A549 (cell line): ENCODE results near the gene PIAS4. TPM values are rescaled to one million over a fixed set of nuclear protein-coding genes. Genes with fewer than 3 reads are reported as not detected.

Experiments used
- ATAC-seq, 2 experiments: fragments of 200-7000 bp in 1 of 2; fragments of >200 bp in 1 of 2; cut with Nextera tagmentation in 1 of 2; cut with Tn5 transposase in 1 of 2; 3 replicates each; pipeline versions ENCODE4 v1.8.0 to v1.9.1; 2018 to 2020; ENCODE audit warnings: mild to moderate bottlenecking in 1 of 2, moderate library complexity in 1 of 2
- CTCF ChIA-PET: fragments of 300-600 bp; sonication (Branson Sonifier 250); formaldehyde crosslinking; extraction: SDS; loops from one replicate; lab custom pipeline; 2021; ENCODE audit warnings: antibody characterized with exemption, inconsistent platforms; lab: Yijun Ruan, JAX
- POLR2A ChIA-PET: fragments of 350-600 bp; formaldehyde crosslinking; extraction: SDS; loops from one replicate; lab custom pipeline; 2021; ENCODE audit warnings: antibody characterized with exemption, inconsistent platforms; lab: Yijun Ruan, JAX
- DNase-seq, 2 experiments: peaks; one replicate each; pipeline versions ENCODE4 v3.0.0 to v3.0.0-alpha.2; 2011 to 2016; ENCODE audit warnings: low read depth in 1 of 2, low spot score in 1 of 2
- FAIRE-seq: peaks from 2 replicates; lab custom pipeline; 2011; peaks lifted over from hg19 to GRCh38; lab: Jason Lieb, UNC
- H3K27ac ChIP-seq, 2 experiments: fragments of >200 bp; sonication (Bioruptor Twin); formaldehyde crosslinking; 3 replicates each; pipeline ENCODE4 v1.5.1; 2016 to 2017
- H3K4me1 ChIP-seq: fragments of >200 bp; sonication (Bioruptor Twin); formaldehyde crosslinking; 3 replicates; pipeline ENCODE4 v1.6.1; 2016
- H3K4me2 ChIP-seq: fragments of >200 bp; sonication (Bioruptor Twin); formaldehyde crosslinking; 3 replicates; pipeline ENCODE4 v1.6.1; 2016
- H3K4me3 ChIP-seq: fragments of >200 bp; sonication (Bioruptor Twin); formaldehyde crosslinking; 3 replicates; pipeline ENCODE4 v1.5.1; 2016
- H3K9me3 ChIP-seq: fragments of >200 bp; sonication (Bioruptor Twin); formaldehyde crosslinking; 3 replicates; pipeline ENCODE4 v1.6.1; 2016
- BHLHE40 ChIP-seq: IDR thresholded peaks from 2 replicates; pipeline ENCODE4 v1.6.1; 2012; ENCODE audit warnings: low read depth, low read length, inconsistent platforms
- CEBPB ChIP-seq, 2 experiments: fragments of >200 bp in 1 of 2; sonication (Bioruptor Twin) in 1 of 2; formaldehyde crosslinking in 1 of 2; IDR thresholded peaks; 2 replicates each; pipeline ENCODE4 v1.6.1; 2012 to 2016
- EHF ChIP-seq: fragments of 250-450 bp; sonication (Bioruptor Pico); IDR thresholded peaks from 2 replicates; pipeline ENCODE4 v1.5.0; 2020; ENCODE audit warnings: mild to moderate bottlenecking
- FOSB ChIP-seq: fragments of 250-450 bp; sonication (Bioruptor Pico); IDR thresholded peaks from 2 replicates; pipeline ENCODE4 v1.5.0; 2020; ENCODE audit warnings: mild to moderate bottlenecking, moderate library complexity
- FOSL2 ChIP-seq, 2 experiments: fragments of 450-650 bp in 1 of 2; fragments of >200 bp in 1 of 2; sonication (Bioruptor Twin) in 1 of 2; formaldehyde crosslinking; IDR thresholded peaks; 2 replicates each; pipeline versions ENCODE4 v1.5.0 to v1.6.1; 2016 to 2020; ENCODE audit warnings: mild to moderate bottlenecking in 1 of 2, moderate library complexity in 1 of 2
- FOXS1 ChIP-seq: fragments of 250-450 bp; sonication (Bioruptor Pico); IDR thresholded peaks from 2 replicates; pipeline ENCODE4 v1.5.0; 2020; ENCODE audit warnings: mild to moderate bottlenecking, moderate library complexity
- JUNB ChIP-seq: fragments of >200 bp; sonication (Bioruptor Twin); formaldehyde crosslinking; IDR thresholded peaks from 2 replicates; pipeline ENCODE4 v1.6.1; 2016
- NFE2L2 ChIP-seq: fragments of 150-350 bp; conservative IDR thresholded peaks from 2 replicates; pipeline ENCODE4 v1.6.1; 2014; ENCODE audit warnings: low read length
- NR3C1 ChIP-seq: fragments of >200 bp; sonication (Bioruptor Twin); formaldehyde crosslinking; IDR thresholded peaks from 3 replicates; pipeline ENCODE4 v1.6.1; 2017
- POLR2A ChIP-seq: IDR thresholded peaks from 2 replicates; pipeline ENCODE4 v1.6.1; 2012; ENCODE audit warnings: mild to moderate bottlenecking, low read length
- RCOR1 ChIP-seq: fragments of 150-350 bp; IDR thresholded peaks from 2 replicates; pipeline ENCODE4 v1.6.1; 2014; ENCODE audit warnings: antibody characterized with exemption, low read length, low read depth
- RNF2 ChIP-seq: fragments of 200-600 bp; sonication (generic); IDR thresholded peaks from 2 replicates; pipeline ENCODE4 v1.6.1; 2016; ENCODE audit warnings: low read depth, mild to moderate bottlenecking, antibody characterized with exemption, moderate library complexity, borderline replicate concordance
- SMC3 ChIP-seq: fragments of >200 bp; sonication (Bioruptor Twin); formaldehyde crosslinking; IDR thresholded peaks from 3 replicates; pipeline ENCODE4 v1.6.1; 2018; ENCODE audit warnings: inconsistent platforms
- TP53 ChIP-seq: fragments of 250-450 bp; sonication (Bioruptor Pico); IDR thresholded peaks from 2 replicates; pipeline ENCODE4 v1.5.0; 2021; ENCODE audit warnings: mild to moderate bottlenecking, moderate library complexity
- ZNF302 ChIP-seq: fragments of 250-450 bp; sonication (Bioruptor Pico); IDR thresholded peaks from 2 replicates; pipeline ENCODE4 v1.9.0; 2021; ENCODE audit warnings: inconsistent platforms, mild to moderate bottlenecking, moderate library complexity
- WGBS: methylation state at CpG from one replicate; pipeline ENCODE4 v1.1.6; 2017; ENCODE audit errors: missing lambda C conversion rate; 5-methylcytosine and 5-hydroxymethylcytosine counted together
- polyA plus RNA-seq, 4 experiments: library from polyadenylated mRNA; depleted of rRNA in 3 of 4; stranded (reverse); fragments of >200 nt; fragmentation: RNase III in 1 of 4; extraction: RNeasy Plus Mini Kit Qiagen cat#74134 plus additional on column Dnase treatment in 1 of 4; gene quantifications; 2 replicates in 3 of 4; 3 replicates in 1 of 4; pipeline ENCODE4 v1.2.3, GENCODE V29; 2011 to 2017
- TF ChIP-seq, protein P1 (sequence below): IDR thresholded peaks from 2 replicates; pipeline ENCODE4 v1.6.1; 2012; ENCODE audit warnings: low read depth, borderline replicate concordance
- TF ChIP-seq, protein P2 (sequence below): fragments of >200 bp; sonication (Bioruptor Twin); formaldehyde crosslinking; IDR thresholded peaks from 3 replicates; pipeline ENCODE4 v1.5.1; 2016
- TF ChIP-seq, protein P3 (sequence below): fragments of >200 bp; sonication (Bioruptor Twin); formaldehyde crosslinking; IDR thresholded peaks from 3 replicates; pipeline ENCODE4 v1.6.1; 2016

PIAS4 gene
- polyA plus RNA-seq, 2 of the 4 experiments (the other 2 are of a cell fraction), result 5.2 to 12.8 TPM

DNA sequence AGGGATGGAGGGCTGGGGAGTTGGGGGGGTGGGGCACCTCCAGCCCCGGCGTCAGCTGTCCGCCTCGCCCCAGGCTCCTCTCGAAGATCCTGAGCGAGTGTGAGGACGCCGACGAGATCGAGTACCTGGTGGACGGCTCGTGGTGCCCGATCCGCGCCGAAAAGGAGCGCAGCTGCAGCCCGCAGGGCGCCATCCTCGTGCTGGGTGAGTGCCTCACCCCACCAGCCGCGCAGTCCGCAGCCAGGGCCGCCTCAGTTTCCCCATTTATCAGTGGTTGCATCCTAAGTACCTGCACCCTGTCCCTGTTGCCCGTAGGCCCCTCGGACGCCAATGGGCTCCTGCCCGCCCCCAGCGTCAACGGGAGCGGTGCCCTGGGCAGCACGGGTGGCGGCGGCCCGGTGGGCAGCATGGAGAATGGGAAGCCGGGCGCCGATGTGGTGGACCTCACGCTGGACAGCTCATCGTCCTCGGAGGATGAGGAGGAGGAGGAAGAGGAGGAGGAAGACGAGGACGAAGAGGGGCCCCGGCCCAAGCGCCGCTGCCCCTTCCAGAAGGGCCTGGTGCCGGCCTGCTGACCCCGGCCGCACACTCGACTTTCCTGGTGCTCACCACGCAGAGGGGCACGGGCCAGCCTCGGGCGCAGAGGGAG, 29.9 kb downstream of the PIAS4 start (continued):
- TF ChIP-seq FOSB (CRISPR knock-in tag), result no peak
- TF ChIP-seq TP53 (CRISPR knock-in tag), result no peak
- TF ChIP-seq, protein P1, sequence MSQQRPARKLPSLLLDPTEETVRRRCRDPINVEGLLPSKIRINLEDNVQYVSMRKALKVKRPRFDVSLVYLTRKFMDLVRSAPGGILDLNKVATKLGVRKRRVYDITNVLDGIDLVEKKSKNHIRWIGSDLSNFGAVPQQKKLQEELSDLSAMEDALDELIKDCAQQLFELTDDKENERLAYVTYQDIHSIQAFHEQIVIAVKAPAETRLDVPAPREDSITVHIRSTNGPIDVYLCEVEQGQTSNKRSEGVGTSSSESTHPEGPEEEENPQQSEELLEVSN, result no peak

DNA sequence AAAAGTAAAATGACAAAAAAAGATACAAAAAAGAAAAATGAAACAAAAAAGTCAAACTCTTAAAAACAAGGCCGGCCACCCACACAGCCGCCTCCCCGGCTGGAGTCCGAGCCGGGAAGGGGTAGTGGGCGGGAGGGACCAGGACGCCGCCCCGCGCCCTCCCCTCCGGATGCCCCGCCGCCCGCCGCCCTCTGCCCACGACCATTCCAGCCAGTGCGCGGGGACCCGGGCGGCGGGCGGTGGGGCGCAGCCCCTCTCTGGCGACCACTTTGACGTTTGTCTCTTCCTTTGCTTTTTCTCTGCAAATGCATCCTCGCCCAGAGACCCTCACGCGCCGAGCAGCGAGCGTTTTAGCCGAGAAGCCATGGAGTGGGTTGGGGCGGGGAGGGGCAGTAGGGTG, 30.5 kb downstream of the PIAS4 start:
- no peak for TF ChIP-seq FOSL2 (IDR thresholded peaks at IDR 0.05)
- TF ChIP-seq FOSL2 (CRISPR knock-in tag; IDR thresholded peaks at IDR 0.05), result no peak
- no peak for TF ChIP-seq RNF2
- no peak for TF ChIP-seq POLR2A
- no peak for TF ChIP-seq JUNB
- no peak for TF ChIP-seq FOSB (CRISPR knock-in tag)
- TF ChIP-seq RCOR1, result no peak
- no peak for TF ChIP-seq NR3C1
- TF ChIP-seq, protein P2, sequence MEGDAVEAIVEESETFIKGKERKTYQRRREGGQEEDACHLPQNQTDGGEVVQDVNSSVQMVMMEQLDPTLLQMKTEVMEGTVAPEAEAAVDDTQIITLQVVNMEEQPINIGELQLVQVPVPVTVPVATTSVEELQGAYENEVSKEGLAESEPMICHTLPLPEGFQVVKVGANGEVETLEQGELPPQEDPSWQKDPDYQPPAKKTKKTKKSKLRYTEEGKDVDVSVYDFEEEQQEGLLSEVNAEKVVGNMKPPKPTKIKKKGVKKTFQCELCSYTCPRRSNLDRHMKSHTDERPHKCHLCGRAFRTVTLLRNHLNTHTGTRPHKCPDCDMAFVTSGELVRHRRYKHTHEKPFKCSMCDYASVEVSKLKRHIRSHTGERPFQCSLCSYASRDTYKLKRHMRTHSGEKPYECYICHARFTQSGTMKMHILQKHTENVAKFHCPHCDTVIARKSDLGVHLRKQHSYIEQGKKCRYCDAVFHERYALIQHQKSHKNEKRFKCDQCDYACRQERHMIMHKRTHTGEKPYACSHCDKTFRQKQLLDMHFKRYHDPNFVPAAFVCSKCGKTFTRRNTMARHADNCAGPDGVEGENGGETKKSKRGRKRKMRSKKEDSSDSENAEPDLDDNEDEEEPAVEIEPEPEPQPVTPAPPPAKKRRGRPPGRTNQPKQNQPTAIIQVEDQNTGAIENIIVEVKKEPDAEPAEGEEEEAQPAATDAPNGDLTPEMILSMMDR, result no peak
- DNase-seq (no peak), ATAC-seq (no peak), FAIRE-seq (no peak)
- Histone ChIP-seq H3K4me3 (no peak overlapping the region), H3K4me1 (no peaks in the 10 kb centered on the region), H3K9me3 (no peaks in the 10 kb centered on the region), H3K4me2 (no peak overlapping the region), H3K27ac (no peak overlapping the region)
- WGBS, result 94% methylated on average over 26 of the region's 33 CpGs
- POLR2A ChIA-PET, result no interaction called here
- CTCF ChIA-PET, result no interaction called here

DNA sequence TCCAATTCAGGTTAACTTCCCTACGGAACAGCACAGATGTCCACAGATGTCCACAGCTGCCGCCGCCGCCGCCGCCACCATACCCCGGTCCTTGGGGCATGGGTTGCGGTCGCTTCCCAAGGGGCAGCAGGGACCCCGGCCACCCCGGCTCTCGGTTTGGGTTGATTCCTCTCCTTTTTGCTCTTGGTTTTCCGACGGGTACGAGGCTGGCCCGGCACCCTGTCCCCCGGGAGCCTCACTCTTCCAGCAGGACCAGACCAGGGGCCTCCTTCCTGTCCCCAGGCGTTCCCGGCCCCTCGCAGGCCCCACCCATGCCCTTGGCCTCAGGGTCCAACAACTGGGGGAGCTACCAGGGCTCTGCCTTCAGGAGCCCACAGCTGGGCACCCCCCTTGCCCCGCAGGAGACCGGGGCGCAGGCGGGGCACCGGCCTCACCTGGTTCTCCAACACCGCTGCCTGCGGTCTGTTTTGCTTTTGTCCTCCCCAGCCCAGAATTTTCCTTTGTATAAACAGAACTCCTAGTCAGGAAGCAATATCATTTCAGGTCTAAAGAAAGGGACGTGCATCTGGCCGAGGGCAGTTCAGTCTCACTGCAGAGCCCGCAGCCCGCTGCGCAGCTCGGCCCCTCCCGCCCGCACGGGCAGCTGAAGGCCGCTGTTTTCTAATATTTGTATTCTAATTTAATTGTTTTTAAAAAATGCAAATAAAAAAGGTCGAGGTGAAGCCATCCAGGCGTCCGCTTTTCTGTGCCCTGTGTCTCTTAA, 31.3 kb downstream of the PIAS4 start:
- ChIA-PET POLR2A (no interaction called here), CTCF (no interaction called here)
- TF ChIP-seq FOSB (CRISPR knock-in tag) (no peak), SMC3 (no peak), JUNB (no peak)
- TF ChIP-seq, protein P3, sequence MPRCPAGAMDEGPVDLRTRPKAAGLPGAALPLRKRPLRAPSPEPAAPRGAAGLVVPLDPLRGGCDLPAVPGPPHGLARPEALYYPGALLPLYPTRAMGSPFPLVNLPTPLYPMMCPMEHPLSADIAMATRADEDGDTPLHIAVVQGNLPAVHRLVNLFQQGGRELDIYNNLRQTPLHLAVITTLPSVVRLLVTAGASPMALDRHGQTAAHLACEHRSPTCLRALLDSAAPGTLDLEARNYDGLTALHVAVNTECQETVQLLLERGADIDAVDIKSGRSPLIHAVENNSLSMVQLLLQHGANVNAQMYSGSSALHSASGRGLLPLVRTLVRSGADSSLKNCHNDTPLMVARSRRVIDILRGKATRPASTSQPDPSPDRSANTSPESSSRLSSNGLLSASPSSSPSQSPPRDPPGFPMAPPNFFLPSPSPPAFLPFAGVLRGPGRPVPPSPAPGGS, result no peak
- Histone ChIP-seq H3K4me3 (no peak overlapping the region), H3K4me1 (no peaks in the 10 kb centered on the region), H3K4me2 (no peak overlapping the region), H3K9me3 (no peaks in the 10 kb centered on the region), H3K27ac (no peak overlapping the region)
- WGBS, result 87% methylated on average over 28 of the region's 40 CpGs
- ATAC-seq (no peak), DNase-seq (no peak), FAIRE-seq (no peak)

DNA sequence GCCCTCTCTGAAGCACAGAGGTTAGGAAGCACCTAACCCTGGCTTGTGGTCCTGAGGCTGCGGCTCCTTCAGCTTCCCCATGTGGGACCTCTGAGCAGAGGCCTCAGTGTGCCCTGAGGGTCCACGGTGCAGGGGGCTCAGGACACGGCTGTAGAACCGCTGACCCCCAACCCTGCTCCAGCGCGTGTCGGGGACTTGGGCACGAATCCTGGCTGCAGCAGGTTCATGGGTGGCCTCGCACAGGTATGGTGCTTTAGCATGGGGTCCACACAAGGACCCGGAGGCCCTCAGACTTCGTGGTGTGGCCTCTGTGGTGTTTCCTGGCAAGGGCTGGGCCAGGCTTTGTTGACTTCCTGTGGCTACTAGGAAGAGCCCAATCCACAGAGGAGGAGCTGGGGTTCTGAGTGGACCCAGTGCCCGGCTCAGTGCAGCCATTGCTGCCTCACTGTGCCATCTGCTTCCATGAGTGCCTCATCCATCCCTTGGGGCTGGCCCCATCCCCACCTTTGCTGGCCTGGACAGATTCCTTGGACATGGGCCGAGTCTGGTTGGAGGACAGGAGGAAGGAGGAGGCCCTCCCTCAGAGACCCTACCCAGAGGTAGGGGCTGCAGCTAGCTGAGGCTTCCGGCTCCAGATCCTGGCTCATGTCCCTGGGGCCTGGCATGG, 34.7 kb downstream of the PIAS4 start:
- CTCF ChIA-PET, result no interaction called here
- FAIRE-seq (no peak), ATAC-seq (peak in 1 of 2 experiments; percentile 15; a peak in 4 of 6 replicates), DNase-seq (no peak)
- H3K27ac ChIP-seq, result no peak overlapping the region
- H3K4me2 ChIP-seq, result no peak overlapping the region
- no peak overlapping the region for H3K4me3 ChIP-seq
- POLR2A ChIA-PET, result no interaction called here
- 92% methylated on average over 5 of the region's 14 CpGs for WGBS
- no peaks in the 10 kb centered on the region for H3K4me1 ChIP-seq
- TF ChIP-seq NFE2L2 (no peak), NR3C1 (no peak), EHF (no peak), CEBPB (IDR thresholded peaks at IDR 0.05) (no peak), ZNF302 (CRISPR knock-in tag) (no peak), BHLHE40 (no peak), FOXS1 (CRISPR knock-in tag) (no peak)
- no peaks in the 10 kb centered on the region for H3K9me3 ChIP-seq
